ENCODE measurements around the gene PCBP3.
"Not testable (repeated sequence)": the region's sequence is repeated elsewhere in the genome, so short reads cannot be mapped to it uniquely, and the experiment has no call there.

PCBP3 gene

DNA sequence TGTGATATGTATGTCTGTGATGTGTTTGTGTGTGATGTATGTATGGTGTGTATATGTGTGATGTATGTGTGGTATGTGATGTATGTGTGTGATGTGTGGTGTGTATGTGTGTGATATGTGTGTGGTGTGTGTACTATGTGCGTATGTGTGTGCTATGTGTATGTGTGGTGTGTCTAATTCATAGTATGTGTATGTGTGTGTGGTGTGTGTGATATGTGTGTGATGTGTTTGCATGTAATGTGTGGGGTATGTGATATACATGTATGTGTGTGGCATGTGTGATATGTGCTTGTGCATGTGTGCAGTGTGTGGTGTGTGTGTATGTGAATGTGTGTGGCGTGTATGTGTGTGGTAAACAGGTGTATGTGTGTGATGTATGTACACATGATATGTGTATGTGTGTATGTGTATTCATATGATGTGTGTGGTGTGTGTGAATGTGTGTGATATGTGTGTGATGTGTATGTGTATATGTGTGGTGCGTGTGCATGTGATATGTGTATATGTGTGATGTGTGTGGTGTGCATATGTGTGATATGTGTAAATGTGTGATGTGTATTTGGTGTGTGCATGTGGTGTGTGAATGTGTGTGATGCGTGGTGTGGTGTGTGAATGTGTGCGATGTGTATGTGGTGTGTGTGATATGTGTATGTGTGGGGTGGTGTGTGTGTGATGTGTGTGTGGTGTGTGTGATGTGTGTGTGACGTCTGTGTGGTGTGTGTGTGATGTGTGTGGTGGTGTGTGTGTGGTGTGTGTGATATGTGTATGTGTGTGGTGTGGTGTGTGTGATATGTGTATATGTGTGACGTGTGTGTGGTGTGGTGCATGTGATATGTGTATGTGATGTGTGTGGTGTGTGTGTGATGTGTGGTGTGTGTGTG is 8.0 kb upstream of the PCBP3 start:
- DNase-seq (ENCODE audit: low read depth) = no peak

DNA sequence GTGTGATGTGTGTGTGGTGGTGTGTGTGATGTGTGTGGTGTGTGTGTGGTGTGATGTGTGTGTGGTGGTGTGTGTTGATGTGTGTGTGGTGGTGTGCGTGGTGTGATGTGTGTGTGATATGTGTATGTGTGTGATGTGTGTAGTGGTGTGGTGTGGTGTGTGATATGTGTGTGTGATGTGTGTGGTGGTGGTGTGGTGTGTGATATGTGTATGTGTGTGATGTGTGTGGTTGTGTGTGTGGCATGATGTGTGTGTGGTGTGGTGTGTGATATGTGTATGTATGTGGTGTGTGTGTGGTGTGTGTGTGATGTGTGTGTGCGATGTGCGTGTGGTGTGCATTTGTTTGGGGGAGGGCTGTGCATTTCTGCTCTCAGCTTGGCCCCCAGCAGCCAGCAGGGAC is 7.1 kb upstream of the PCBP3 start:
- no peak for DNase-seq (ENCODE audit: low read depth)

DNA sequence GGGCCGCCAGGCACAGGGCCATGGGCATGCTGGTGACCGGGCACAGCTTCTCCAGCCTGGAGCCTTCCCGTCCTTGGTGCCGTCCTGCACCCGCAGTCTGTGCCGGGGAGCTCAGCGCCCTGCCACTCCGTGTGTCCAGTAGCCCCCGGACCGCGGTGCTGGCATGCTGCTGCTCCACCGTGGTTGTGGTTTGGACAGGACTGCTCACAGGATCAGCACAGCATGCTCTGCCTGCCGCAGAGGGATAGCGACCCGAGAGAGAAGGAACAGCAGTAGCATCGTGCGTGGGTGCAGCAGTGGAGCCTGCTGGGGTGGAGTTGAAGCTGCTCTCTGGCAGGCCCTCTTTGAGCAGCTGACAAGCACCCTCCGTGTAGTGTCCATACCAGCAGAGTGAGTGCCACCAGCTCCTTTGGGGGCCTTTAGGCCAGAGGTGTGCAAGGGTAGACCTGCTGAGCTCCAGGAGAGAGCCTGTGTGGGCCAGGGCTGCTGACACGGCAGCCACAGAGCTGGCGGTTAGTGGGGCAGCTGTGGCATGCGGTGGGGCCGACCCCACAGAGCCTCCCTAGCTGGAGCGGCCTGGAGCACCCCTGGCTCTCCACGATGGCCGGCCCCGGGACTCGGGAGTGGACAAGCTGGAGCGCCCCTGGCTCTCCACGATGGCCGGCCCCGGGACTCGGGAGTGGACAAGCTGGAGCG is 6.4 kb upstream of the PCBP3 start:
- no peak for DNase-seq (ENCODE audit: low read depth)

DNA sequence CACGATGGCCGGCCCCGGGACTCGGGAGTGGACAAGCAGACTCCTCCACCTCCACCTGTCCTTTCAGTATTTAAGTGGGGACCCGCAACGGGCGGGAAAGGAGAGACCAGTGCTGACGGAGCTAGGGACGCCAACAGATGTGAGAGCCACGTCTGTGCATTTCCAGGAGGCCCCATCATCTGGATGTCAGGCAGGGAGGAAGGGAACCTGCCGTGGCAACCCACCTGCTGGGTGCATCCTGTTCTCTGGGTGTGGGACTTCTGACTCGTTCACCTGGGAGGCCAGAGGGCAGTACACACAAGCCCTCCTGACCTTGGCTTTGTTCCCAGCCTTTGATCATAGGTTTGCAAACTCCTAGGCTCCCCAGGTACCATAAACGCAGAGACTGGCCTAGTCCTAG is 5.6 kb upstream of the PCBP3 start:
- no peak for DNase-seq (ENCODE audit: low read depth)

DNA sequence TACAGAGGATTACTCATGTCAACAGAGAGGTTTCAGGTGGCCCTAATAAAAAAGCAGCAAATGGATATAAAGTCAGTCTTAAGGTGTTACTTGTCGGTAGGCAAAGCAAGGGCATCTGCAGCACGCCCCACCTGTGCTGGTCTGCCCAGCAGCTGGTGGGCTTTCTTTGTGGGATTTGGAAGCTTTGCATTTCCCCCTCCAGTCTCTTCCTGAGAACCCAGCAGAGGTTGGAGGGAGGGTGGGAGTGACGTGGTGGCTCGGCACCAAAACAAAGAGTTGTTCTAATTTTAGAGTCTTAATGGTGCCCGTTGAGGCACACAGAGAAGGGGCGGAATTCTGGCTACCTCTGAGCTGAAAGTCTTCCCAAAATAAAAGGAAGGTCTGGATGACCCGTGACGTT is 4.8 kb upstream of the PCBP3 start:
- no peak for DNase-seq (ENCODE audit: low read depth)

DNA sequence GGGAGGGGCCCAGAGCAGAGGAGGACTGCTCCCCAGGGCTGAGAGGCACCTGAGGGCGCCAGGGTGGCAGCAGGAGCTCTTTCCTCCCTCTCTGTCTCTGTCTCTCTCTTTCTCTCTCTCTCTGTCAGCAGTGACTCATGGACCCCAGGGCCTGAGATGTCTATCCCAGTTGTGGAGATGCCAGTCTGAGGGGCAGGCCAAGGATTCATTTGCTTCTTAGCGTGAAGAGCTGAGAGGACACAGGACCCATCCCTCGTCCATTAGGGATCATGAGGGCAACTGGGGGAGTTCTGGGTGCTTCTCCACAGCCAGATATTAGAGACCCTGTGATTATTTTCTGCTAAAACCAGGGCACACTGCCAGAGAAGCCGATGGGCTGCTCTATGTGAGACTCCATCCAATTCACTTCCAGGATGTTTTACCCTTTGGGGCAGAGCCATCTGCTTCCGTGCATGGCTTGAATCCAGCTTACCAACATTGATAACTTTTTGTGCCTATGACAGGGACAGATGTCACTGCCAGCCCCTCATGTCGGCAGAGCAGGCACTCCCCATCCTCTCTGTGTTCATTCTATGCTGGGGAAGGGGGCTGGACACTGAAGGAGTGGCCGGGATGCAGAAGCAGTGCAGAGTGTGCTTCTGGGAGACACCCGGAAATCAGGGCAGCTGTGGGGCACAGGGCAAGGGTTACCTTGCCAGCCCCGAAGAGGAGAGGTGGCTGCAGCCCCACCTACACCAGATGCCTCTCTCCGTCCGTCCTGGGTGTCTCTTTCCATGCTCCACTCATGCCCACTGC is 4.1 kb upstream of the PCBP3 start:
- no peak for DNase-seq (ENCODE audit: low read depth)

DNA sequence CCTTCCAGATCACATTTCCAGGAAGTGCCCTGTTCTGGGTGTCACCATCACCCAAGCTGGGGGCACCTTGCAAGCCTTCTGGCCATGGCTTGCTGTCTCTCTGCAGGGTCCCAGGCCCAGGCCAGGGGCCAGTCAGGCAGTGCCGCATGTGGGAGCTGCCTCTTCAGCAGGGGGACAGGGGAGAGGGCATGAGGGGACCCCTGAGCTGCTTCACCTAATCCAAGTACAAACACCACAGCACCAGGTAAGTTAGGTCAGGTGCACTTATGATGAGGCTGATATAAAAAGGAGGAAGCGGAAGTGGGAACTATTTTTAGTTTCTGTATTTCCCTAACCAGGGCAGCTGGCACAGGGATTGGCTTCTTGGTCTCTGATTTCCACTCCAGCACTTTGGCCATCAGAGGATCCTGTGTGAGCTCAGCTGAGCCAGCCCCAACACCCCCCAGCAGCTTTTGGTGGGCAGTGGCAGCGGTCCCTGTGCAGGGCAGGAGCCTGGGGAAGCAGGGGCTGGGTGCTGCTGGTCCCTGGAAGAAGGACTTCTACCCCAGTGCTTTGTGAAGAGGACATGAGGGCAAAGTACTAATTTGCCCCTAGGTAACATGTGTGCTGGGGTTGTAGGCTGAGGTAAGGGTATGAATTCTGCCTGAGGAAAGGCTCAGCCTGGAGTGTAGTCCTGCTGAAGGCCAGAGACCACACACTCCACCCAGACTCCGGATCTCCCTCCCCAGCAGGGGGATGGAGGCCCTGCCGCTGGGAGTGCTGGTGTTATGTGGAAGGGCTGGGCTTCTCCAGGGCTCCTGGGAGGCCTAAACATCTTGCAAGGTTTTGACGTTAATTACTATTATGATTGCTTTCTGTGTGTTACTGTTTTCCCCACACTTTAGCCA is 3.3 kb upstream of the PCBP3 start:
- no peak for DNase-seq (ENCODE audit: low read depth)

DNA sequence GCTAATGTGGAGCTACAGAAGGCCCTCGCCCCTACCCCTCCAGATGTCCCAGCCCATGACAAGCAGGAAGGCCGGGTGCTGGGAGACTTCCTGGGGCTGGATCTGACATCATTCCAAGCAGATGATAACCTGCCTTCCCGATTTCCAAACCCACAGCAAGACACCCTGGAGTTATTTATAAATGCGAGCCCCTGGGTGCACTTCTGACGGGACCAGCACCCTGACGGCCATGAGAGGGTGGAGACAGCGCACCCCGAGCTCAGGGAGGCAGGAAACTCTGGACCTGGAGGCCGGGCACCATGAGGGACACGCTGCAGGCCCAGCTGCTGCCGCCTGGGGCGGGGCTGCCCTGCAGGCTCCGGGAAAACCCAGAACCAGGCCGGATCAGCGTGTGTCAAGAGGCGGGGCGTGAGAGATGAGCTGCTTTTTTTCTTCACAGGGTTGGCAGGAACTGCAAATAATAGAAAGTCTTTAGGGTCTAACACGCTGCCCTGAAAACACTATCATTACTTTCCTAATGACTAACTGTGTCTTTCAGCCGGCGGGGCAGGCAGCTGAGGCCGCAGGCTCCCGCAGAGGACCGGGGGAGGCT is 2.5 kb upstream of the PCBP3 start:
- DNase-seq (ENCODE audit: low read depth) = no peak

DNA sequence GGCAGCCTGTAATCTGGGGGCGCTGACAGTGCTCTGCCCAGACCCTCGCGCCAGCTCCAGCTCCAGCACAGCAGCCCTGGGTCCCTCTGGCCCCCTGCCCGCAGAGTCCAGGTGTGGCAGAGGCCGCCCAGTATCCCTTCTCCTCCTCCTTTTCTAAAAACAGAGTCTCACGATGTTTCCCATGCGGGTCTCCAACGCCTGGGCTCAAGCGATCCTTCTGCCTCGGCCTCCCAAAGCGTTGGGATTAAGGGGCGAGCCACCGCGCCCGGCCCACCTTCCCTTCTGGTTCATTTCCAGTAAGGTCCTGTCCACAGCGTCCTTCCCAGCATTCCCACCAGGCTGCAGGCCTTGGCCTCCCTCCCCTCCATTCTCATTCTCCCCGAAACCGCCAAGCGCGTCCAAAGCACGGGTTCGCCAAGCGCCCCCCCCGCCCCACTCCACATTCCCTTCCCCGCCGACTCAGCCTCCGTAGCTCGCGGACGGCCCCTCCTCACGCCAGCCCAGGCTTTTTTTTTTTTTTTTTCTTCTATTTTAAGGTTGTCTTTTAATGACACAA is 2.0 kb upstream of the PCBP3 start:
- DNase-seq (ENCODE audit: low read depth) = no peak

DNA sequence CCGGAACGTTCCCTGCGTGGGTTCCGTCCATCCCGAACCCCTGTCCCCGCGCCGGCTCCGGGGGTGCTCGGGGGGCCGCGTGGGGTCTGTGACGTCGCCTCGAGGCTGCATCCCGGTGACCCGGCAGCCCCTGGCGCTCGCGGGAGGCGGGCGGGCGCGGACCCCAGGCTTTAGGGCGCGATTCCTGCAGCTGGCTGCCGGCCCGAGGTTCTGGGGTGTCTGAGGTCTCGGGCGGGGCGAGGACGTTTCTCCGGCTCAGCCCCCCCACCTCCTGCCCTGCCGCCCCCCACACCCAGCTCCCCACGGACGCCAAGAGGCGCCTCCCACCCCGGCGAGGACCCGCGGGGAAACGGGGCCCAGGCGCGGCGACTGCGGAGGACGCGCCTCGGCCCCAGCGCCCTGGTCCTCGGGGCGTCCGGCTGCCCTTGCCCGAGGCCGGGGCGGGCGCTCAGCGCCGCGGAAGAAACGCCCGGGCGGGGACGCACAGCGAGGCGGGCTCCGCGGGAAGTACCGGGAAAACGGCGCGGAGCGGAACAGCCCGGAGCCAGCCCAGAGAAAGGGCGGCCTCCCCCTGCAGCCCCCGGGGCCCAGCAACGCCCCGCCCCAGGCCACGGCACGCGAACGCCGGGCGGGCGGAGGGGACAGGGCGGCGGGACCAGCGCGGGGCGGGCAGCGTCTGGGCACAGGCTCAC is 1.3 kb upstream of the PCBP3 start:
- DNase-seq (ENCODE audit: low read depth) = no peak

DNA sequence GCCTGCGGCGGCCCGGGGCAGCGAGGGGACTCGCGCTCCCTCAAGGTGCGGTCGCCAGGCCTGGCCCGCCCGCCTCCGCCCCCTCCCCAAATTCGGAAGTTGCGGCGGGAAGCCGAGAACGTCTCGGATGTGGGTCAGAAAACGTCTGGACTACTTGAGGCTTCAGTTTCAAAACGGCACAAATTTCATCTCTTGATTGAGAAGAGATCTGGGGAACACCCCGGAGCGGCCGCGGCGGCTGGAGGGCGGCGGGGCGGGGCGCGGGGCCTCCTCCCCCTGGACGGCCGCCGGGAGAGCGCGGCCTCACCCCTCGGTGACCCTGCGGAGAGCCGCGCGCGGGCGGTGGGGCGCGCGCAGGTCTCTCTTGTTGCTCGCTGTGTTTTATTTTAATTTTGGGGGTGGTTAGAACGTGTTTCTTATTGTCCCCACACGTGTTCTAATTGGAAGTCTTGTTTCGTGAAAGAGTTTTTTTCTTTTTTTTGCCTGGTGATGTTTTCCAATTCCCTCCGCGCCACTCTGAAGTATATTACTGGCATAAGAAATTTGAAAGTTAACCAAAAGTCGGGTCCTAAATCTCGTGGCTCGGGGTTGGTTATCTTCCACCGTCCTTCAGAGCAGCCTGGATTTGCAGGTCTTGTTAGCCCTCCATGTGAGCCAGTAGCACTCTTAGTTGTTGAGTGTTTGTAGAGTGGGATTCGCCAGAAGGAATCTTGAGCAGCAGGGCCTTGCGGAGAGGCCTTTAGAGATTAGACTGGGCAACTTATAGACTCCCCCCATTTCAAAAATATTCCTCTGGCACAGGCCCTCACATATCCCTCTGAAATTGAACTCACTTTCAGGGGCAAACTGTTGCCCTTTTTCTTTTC is 749 bp downstream of the PCBP3 start:
- DNase-seq (ENCODE audit: low read depth) = peak; percentile 74

DNA sequence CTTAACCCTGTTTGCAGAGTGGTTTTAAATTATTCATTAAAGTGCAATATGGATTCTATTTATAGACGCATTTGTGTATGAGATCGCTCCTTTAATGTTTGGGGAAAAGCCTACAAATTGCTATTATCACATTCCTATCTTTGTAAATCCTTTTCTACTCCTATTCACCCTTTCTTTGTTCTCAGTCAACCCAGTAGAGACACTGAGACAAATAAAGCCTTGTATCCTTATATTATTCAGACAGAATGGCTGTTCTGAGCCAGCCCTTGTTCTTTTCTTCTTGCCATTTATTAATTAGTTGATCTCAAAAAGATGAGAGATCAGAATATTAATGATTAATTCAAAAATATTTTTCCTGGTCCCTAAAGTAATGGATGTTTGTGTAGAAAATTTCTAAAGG is 8.4 kb downstream of the PCBP3 start:
- no peak for DNase-seq (ENCODE audit: low read depth)

DNA sequence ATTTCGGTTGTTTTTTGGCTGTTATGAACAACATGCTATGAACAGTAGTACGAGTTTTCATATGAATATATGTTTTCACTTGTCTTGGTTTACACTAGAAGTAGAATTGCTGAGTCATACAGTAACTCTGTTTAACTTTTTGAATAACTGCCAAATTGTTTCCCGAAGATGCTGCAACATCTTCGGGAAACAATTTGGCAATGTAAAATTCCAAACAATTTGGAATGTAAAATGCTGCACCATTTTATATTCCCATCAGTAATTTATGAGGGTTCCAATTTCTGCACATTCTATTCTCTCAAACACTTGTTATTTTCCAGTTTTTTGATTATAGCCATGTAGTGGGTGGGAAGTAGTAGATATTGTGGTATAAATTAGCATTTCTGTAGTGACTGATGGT is 11.6 kb downstream of the PCBP3 start:
- DNase-seq (ENCODE audit: low read depth) = no peak

DNA sequence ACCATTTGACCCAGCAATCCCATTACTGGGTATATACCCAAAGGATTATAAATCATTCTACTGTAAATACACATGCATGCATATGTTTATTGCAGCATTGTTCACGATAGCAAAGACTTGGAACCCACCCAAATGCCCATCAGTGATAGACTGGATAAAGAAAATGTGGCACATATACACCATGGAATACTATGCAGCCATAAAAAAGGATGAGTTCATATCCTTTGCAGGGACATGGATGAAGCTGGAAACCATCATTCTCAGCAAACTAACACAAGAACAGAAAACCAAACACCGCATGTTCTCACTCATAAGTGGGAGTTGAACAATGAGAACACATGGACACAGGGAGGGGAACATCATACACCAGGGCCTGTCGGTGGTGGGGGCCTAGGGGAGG is 12.6 kb downstream of the PCBP3 start:
- DNase-seq (ENCODE audit: low read depth) = not testable (repeated sequence)

DNA sequence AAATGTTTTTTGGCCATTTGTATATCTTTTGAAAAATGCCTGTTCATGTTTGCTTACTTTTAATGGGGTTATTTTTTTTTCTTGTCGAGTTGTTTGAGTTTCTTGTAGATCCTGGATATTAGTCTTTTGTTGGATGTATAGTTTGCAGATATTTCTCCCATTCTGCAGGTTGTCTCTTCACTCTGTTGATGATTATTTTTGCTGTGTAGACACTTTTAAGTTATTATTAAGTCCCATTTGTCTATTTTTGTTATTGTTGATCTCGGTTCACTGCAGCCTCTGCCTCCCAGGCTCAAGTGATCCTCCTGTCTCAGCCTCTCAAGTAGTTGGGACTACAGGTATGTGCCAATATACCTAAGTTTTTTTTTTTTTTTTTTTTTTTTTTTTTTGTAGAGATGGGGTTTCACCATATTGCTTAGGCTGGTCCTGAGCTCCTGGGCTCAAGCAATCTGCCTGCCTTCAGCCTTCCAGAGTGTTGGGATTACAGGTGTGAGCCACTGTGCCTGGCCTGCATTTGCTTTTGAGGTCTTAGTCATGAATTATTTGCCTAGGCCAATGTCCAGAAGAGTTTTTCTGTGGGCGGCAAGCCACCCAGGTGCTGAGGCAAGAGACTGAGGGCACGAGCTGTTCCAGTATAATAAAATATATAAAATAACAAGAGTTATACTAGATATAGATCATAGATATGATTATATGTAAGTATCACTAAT is 18.5 kb downstream of the PCBP3 start:
- not testable (repeated sequence) for DNase-seq (ENCODE audit: low read depth)

DNA sequence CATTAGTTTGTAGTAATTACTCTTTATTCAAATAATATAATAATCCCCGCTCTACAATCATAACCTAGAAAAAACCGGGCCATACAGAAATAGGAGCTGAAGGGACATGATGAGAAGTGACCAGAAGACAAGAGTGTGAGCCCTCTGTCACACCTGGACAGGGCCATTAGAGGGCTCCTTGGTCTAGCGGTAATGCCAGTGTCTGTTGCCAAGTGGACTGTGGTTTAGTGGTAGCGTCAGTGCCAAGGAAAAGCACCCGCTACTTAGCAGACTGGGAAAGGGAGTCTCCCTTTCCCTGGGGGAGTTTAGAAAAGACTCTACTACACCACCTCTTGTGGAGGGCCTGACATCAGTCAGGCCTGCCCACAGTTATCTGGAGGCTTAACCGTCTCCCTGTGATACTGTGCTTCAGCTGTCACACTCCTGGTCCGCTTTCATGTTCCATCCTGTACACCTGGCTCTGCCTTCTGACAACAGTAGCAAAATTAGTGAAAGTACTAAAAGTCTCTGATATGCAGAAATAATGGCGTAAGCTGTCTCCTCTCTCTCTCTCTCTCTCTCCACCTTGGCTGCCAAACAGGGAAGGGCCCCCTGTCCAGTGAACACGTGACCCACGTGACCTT is 19.2 kb downstream of the PCBP3 start:
- DNase-seq (ENCODE audit: low read depth) = not testable (repeated sequence)

DNA sequence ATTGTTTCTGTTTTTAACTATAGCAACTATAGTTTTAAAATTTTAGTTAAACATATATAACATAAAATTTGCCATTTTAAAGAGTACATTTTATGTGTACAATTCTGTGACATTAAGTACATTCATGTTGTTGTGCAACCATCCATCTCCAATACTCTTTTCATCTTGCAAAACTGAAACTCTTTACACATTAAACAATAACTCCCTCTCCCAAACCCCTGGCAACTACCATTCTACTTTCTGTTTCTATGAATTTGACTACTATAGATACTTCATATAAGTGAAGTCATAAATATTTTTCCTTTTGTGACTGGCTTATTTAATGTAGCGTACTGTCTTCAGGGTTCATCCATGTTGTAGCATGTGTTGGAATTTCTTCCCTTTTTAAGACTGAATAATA is 25.9 kb downstream of the PCBP3 start:
- no peak for DNase-seq (ENCODE audit: low read depth)

DNA sequence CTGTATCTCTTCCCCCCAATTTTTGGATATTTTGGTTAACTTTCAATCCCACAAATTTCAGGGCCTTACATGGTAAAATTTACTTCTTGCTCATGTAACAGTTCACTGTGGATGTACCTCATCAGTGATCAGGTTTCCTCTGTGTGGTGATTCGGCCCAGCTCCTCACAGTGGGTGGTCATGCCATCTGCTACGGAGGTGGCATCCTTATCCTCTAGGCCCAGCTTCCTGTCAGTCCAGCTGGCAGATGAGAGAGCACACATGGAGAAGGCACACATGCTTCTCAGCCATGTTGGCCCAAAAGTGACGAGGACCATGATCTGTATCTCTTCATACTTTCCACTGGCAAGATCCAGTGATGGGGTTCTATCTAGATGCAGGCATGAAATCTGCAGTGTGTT is 27.2 kb downstream of the PCBP3 start:
- peak; percentile 30 for DNase-seq (ENCODE audit: low read depth)
